Mesenteric fat pad (tissue), 1 donor: Measurements from ENCODE around the gene CTDSPL2. TPM values are rescaled to one million over a fixed set of nuclear protein-coding genes. Genes with fewer than 3 reads are reported as not detected.

ENCODE experiments used
- DNase-seq: peaks from one replicate; pipeline ENCODE4 v3.0.0-alpha.2; 2020; ENCODE audit warnings: low spot score
- total RNA-seq: library from RNA; stranded (reverse); fragmentation: NEBNext Ultra II Directional; extraction: Animal tissue kit (Norgen Biotek cat#: 25700); gene quantifications from one replicate; pipeline ENCODE4 v1.2.1, GENCODE V29; 2021
- donor health status: DM: yes; HTN: yes; CAD: no.

CTDSPL2 gene
- total RNA-seq, 1 donor from 2014 or later = 26.1 TPM

DNA sequence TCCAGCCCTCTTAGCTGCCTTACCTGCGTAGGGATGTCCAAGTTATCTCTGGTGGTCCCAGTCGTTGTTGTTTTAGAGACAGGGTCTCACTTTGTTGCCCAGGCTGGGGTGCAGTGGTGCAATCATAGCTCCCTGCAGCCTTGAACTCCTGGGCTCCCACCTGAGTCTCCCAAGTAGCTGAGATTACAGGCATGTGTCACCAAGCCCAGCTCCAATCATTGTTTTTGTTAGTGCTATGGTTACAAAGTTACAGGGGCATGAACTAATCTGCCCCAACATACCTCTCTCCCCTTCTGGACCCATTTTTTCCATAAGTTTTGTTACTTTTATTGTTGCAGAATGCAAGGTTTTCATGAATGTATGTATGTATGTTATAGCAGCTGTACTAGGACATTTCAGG is 54.7 kb downstream of the CTDSPL2 start:
- no peak for DNase-seq

DNA sequence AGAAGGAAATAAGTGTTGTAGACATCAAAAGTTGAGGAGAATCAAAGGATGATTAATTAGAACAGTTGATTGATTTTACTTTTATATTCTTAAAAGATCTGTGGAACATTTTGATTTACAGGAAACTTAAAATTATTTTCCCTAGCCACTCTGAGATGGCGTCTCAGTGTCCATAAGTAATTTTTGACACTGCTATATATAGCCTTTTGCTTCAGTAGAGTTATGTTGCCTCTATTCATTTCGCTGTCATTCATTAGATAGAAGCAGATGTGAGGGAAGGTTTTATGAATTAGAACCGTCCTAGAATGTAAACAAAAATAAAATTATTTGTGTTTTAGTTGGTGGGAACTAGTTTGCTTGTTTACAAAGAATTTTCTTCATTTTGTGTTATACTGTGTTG is 58.5 kb downstream of the CTDSPL2 start:
- no peak for DNase-seq

- no peak for DNase-seq
Measured at GRCh38 chr15:44489464-44489863, 62.0 kb downstream of the CTDSPL2 start.

DNA sequence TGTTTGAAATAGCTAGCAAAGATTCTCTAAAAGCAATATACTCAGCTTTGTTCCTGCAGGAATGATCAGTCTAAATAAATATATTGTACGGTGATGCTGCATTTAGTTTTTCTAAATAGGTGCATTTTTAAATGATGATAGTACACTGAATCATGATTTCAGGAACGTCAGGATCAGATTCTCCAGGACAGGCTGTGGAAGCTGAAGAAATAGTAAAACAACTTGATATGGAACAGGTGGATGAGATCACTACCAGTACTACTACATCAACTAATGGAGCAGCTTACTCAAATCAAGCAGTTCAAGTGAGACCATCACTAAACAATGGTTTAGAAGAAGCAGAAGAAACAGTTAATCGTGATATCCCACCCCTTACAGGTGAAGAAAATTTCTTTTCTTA is 63.2 kb downstream of the CTDSPL2 start:
- no peak for DNase-seq

DNA sequence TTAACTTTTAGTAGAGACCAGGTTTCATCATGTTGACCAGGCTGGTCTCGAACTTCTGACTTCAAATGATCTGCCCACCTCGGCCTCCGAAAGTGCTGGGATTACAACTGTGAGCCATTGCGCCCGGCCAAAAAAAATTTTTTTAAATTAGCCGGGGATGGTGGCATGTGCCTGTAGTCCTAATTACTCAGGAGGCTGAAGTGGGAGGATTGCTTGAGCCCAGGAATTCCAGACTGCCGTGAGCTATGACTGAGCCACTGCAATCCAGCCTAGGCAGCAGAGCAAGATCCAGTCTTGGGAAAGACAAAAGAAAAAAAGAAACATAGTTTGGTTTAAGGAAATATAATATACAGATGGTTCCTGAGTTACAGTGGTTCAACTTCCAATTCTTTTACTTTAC is 64.6 kb downstream of the CTDSPL2 start:
- no peak for DNase-seq

DNA sequence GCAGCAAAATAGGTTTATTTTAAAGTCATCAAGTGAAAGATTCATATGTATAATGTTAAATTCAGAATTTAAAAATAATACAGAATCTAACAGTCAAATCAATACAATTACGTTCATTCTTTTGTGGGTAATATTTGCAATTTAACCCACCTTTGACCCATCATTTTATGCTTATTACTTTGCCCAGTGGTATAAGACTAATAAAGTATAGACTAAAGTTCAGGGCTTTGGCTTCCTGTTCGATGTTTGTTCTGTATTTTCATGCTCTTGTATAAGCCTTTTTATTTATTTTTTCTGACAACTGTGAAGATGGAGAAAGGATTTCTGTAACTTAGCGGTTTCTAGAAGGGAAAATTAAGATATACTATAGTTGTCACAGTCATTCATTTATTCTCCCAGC is 65.2 kb downstream of the CTDSPL2 start:
- no peak for DNase-seq

- DNase-seq = no peak
Measured at GRCh38 chr15:44495562-44495961, 68.1 kb downstream of the CTDSPL2 start.

GRCh38 chr15:44500555-44500954 is 73.1 kb downstream of the CTDSPL2 start:
- no peak for DNase-seq

DNA sequence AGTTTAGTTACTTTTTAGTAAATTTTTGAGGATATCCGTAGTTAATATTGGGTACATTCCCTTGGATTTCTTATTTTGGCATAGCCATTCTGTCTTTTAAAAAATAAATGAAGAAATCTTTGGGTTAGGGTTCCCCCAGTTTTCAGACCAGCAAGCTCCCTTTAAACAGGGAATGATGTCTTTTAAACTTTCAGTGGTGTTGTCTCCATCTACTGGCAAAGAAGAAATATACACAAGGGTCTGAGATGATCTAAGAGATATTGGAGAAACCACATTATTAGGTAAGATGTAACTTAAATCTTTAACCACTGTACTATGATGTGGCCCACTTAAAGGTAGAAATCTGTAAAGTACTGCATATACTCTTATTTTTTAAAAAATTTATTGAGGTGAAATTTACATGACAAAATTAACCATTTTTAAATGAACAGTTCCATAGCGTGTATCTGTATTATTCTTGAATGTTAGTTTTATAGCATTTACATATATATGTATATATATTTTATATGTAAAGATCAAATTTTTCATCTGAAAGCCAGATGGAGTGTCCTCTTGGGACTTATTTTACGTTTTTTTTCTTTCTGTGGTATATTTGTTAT is 74.4 kb downstream of the CTDSPL2 start:
- no peak for DNase-seq

GRCh38 chr15:44516436-44516835 is 89.0 kb downstream of the CTDSPL2 start:
- DNase-seq = no peak

- no peak for DNase-seq
Measured at GRCh38 chr15:44519537-44519936, 92.1 kb downstream of the CTDSPL2 start.

GRCh38 chr15:44525018-44525417 is 97.6 kb downstream of the CTDSPL2 start:
- no peak for DNase-seq

DNA sequence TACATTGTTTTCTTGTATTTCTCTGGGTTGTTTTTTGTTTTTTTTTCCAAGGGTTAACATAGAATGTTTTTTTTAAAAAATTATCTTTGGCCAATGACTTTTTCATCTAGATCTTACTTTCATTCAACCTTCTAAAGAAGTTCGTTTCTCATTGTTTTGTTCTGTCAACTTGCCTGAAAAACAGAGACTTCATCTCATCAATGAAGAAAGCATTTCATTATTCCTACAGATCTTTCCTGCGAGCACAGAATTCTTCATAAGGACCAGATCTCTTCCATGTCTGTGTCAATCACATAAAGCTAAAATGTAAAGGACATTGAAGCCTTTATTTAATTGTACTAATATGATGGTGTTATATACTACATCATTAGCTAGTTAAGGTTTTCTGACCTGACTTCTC is 99.8 kb downstream of the CTDSPL2 start:
- no peak for DNase-seq

- no peak for DNase-seq
Measured at GRCh38 chr15:44529864-44530604, 102.6 kb downstream of the CTDSPL2 start.

DNA sequence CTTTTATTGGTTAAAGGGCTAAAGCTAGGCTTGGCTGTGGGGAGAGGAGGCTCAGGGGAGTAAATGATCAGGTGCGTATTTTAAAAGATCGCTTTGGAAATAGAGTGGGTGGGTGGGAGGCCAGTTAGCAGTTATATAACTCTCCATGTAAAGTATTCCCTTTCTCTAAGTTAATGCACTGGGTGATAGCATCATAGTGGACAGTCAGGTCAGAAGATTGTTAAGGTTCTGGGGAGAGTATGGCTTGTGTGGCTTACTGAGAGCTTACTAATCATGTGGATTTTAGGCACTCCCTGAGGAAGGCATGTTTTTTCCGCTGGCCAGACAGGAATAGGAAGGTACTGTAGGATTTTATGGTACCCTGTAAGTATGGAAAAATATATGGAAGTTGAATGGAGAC is 103.2 kb downstream of the CTDSPL2 start:
- no peak for DNase-seq

GRCh38 chr15:44532275-44532674 is 104.8 kb downstream of the CTDSPL2 start:
- peak; percentile 65 for DNase-seq

GRCh38 chr15:44532689-44533088 is 105.3 kb downstream of the CTDSPL2 start:
- DNase-seq = no peak

DNA sequence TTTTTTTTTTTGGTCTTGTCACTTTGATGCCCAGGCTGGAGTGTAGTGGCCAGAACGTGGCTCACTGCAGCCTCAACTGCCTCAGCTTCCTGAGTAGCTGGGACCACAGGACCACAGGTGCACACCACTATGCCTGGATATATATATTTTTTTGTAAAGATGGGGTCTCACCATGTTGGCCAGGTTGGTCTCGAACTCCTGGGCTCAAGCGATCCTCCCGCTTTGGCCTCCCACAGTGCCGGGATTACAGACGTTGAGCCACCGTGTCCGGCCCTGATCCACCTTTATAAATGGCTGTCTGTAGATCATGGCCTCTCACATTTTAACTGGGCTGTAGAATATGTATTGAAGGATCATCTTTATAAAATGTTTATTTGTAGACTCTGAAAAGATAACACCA is 107.7 kb downstream of the CTDSPL2 start:
- peak; percentile 67 for DNase-seq

- peak; percentile 78 for DNase-seq
Measured at GRCh38 chr15:44535523-44536301, 108.3 kb downstream of the CTDSPL2 start.

DNA sequence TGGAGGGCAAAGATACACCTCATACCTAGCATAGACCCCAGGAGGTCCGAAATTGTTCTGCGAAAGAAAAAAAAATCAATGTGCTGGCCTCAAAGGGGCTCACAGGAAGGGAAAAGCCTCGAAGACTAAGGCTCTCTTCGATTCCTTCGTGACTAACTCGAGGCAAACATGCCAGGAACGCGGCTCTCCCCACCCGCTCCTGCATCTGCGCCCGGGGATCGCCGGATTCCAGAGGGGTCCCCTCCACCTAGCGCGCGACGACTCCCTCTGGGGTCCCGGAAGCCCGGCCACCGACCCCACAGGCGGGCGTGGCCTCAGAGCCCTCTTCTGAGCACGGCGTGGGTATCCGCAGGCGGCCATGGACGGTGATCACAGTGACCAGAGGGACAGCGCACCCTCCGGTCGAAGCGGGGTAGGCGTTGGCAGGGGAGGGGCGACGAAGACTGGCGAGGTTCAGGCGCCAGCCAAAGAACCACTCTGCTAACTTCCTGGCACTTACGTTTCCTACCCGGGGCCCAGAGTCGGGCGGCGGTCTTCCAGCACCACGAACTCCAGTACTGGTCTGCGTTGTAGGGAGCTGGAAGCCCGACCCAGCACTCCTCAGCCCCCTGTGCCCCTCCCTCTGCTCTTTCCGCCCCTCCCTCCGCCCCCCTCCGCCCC is 109.0 kb downstream of the CTDSPL2 start:
- peak; percentile 95 for DNase-seq

DNA sequence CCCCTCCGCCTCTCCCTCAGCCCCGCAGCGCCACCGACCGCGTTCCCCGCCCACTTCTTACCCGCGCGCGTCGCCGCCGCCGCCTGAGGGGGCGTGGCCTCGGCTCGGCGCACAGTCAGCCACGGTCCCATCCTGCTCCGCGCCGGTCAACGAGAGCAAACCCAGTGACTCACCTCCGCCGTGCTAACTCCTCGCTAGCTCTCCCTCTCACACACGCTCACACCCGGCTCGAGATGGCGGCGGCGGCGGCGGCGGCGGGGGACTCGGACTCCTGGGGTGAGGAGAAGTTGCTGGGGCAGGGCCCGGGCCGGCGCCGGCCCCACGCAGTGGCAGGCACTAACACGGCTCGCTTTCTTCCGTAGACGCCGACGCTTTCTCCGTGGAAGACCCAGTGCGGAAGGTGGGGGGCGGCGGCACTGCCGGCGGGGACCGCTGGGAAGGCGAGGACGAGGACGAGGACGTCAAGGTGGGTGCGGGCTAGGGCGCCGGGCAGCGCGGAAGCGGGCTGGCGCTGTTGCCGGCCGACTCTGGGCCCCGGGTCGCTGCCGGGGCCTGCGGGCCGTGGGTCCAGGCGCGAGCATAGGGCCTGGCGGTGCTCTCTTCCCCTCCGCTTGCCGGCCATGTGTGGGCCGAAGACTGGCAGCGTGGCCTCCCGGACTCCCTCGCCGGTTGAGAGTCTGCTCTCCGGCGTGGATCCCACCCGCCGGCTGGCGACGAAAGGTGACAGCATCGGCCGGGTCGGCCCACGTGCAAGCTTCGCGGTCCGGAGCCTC is 109.7 kb downstream of the CTDSPL2 start, which contains the start of gene EIF3J:
Gene EIF3J (plus strand): TSS at position 186 of the 773 bp plus-strand sequence. CDS start 48 bp downstream, at position 234.
- DNase-seq = peak; percentile 99
